K562 (cell line): ENCODE data around the gene TMEM79. TPM values are rescaled to one million over a fixed set of nuclear protein-coding genes. Genes with fewer than 3 reads are reported as not detected.

ENCODE experiments used
- BHLHE40 ChIP-seq: IDR thresholded peaks from 2 replicates; pipeline ENCODE4 v1.6.1; 2011; ENCODE audit warnings: low read length, improper control_type of control experiment
- C11orf30 ChIP-seq: fragments of 450-650 bp; IDR thresholded peaks from 2 replicates; pipeline ENCODE4 v1.6.1; 2016; ENCODE audit warnings: low read depth, mild to moderate bottlenecking
- CBFA2T3 ChIP-seq: fragments of 450-650 bp; IDR thresholded peaks from 2 replicates; pipeline ENCODE4 v1.6.1; 2017
- COPS2 ChIP-seq: fragments of 450-650 bp; conservative IDR thresholded peaks from 2 replicates; pipeline ENCODE4 v1.6.1; 2016; ENCODE audit warnings: mild to moderate bottlenecking, moderate library complexity
- DIDO1 ChIP-seq: fragments of 450-650 bp; IDR thresholded peaks from 2 replicates; pipeline ENCODE4 v1.6.1; 2016; ENCODE audit warnings: low read depth, missing biosample characterization, missing genetic modification characterization
- E2F6 ChIP-seq, 2 experiments: IDR thresholded peaks; 2 replicates each; pipeline ENCODE4 v1.6.1; 2011; ENCODE audit warnings: borderline replicate concordance in 1 of 2, control low read depth in 1 of 2, low read depth in 1 of 2, low read length in 1 of 2, mild to moderate bottlenecking in 1 of 2, mixed read lengths in 1 of 2, moderate library complexity in 1 of 2; ENCODE audit not compliant: insufficient read depth in 1 of 2, insufficient read length in 1 of 2, poor library complexity in 1 of 2, severe bottlenecking in 1 of 2; ENCODE audit errors: extremely low read depth in 1 of 2
- EP400 ChIP-seq: fragments of 450-650 bp; IDR thresholded peaks from 2 replicates; pipeline ENCODE4 v1.6.1; 2017; ENCODE audit warnings: antibody characterized with exemption, mild to moderate bottlenecking, moderate library complexity
- ETS1 ChIP-seq: conservative IDR thresholded peaks from 2 replicates; pipeline ENCODE4 v1.6.1; 2011; ENCODE audit warnings: low read depth, mild to moderate bottlenecking, low read length; ENCODE audit not compliant: control insufficient read depth
- HCFC1 ChIP-seq: IDR thresholded peaks from 2 replicates; pipeline ENCODE4 v1.6.1; 2012; ENCODE audit warnings: low read depth, low read length, improper control_type of control experiment
- HEY1 ChIP-seq: fragments of 250-450 bp; sonication (Bioruptor Pico); IDR thresholded peaks from 2 replicates; pipeline ENCODE4 v1.5.0; 2020; ENCODE audit warnings: mild to moderate bottlenecking, moderate library complexity, borderline replicate concordance
- MYC ChIP-seq, 2 experiments: fragments of 250-450 bp in 1 of 2; sonication (Bioruptor Pico) in 1 of 2; IDR thresholded peaks; 2 replicates each; pipeline versions ENCODE4 v1.5.1 to v1.6.1; 2012 to 2021; ENCODE audit warnings: low read depth in 2 of 2, borderline replicate concordance in 1 of 2, improper control_type of control experiment in 1 of 2, low read length in 1 of 2, mild to moderate bottlenecking in 1 of 2, moderate library complexity in 1 of 2
- NBN ChIP-seq: fragments of 450-650 bp; IDR thresholded peaks from 2 replicates; pipeline ENCODE4 v1.6.1; 2016; ENCODE audit warnings: low read depth, mild to moderate bottlenecking
- NELFE ChIP-seq: IDR thresholded peaks from 2 replicates; pipeline ENCODE4 v1.6.1; 2011; ENCODE audit warnings: mild to moderate bottlenecking; ENCODE audit not compliant: insufficient read depth, insufficient read length
- NFIC ChIP-seq: fragments of 450-650 bp; IDR thresholded peaks from 2 replicates; pipeline ENCODE4 v1.6.1; 2017; ENCODE audit warnings: mild to moderate bottlenecking, inconsistent platforms
- NR2C2 ChIP-seq, 2 experiments: fragments of 200-800 bp in 1 of 2; sonication (Bioruptor generic) in 1 of 2; sonication (generic) in 1 of 2; formaldehyde crosslinking in 1 of 2; IDR thresholded peaks; 2 replicates each; pipeline versions ENCODE4 v1.6.1 to v1.8.0; 2016 to 2022; ENCODE audit warnings: mild to moderate bottlenecking in 1 of 2, missing compliant biosample characterization in 1 of 2, missing genetic modification characterization in 1 of 2, missing genetic modification reagents in 1 of 2
- TAF9B ChIP-seq: fragments of 450-650 bp; IDR thresholded peaks from 2 replicates; pipeline ENCODE4 v1.6.1; 2018; ENCODE audit warnings: mild to moderate bottlenecking; ENCODE audit not compliant: partially characterized antibody
- ZBTB1 ChIP-seq: sonication (generic); formaldehyde crosslinking; IDR thresholded peaks from 2 replicates; pipeline ENCODE4 v1.8.1; 2023; ENCODE audit warnings: missing genetic modification reagents, low read depth, mild to moderate bottlenecking, borderline replicate concordance
- ZNF609 ChIP-seq: sonication (generic); formaldehyde crosslinking; IDR thresholded peaks from 2 replicates; pipeline ENCODE4 v1.8.1; 2023; ENCODE audit warnings: missing genetic modification reagents, mild to moderate bottlenecking, borderline replicate concordance
- ZNF668 ChIP-seq: fragments of 250-450 bp; sonication (Bioruptor Pico); IDR thresholded peaks from 2 replicates; pipeline ENCODE4 v1.8.0; 2022; ENCODE audit warnings: mild to moderate bottlenecking, inconsistent platforms
- ZZZ3 ChIP-seq: fragments of 450-650 bp; IDR thresholded peaks from 2 replicates; pipeline ENCODE4 v1.6.1; 2016; ENCODE audit warnings: antibody characterized with exemption, mild to moderate bottlenecking, moderate library complexity
- polyA plus RNA-seq, 8 experiments: library from polyadenylated mRNA; depleted of rRNA in 4 of 8; stranded (reverse) in 5 of 8; unstranded in 3 of 8; fragments of >200 nt; fragmentation: Nextera tagmentation in 2 of 8; fragmentation: Illumina TruSeq in 1 of 8; extraction: Ambion mirVana in 2 of 8; extraction: Trizol in 1 of 8; gene quantifications; 2 replicates each; pipeline versions ENCODE4 v1.2.1 to v1.2.3, GENCODE V29; 2011 to 2014; ENCODE audit warnings: inconsistent platforms in 1 of 8, missing spikeins in 1 of 8
- total RNA-seq, 7 experiments: library from RNA; depleted of rRNA in 6 of 7; stranded (reverse); fragments of >200 nt in 6 of 7; fragmentation: Illumina TruSeq in 2 of 7; extraction: Trizol in 2 of 7; gene quantifications; 2 replicates each; pipeline versions ENCODE4 v1.2.1 to v1.2.3, GENCODE V29; 2011 to 2021; ENCODE audit warnings: low replicate concordance in 1 of 7

The TMEM79 gene
- total and polyA plus RNA-seq, 9 of the 15 experiments (the other 6 are each of a cell fraction or from before 2014, with no cell fraction given), result 0.69 to 6.8 (median 4.0) TPM

GRCh38 chr1:156282479-156283222, 1.5 kb upstream of the TMEM79 start, which contains the start of gene SMG5 (continued):
- peak; percentile 99 for TF ChIP-seq ETS1
- peak; percentile 71; the same call in 1 of the 2 replicates for TF ChIP-seq ZZZ3
- peak; percentile 89 for TF ChIP-seq NR2C2 (CRISPR knock-in tag; IDR thresholded peaks at IDR 0.05)
- TF ChIP-seq NR2C2 (tag; IDR thresholded peaks at IDR 0.05), result peak; percentile 83
- TF ChIP-seq NBN, result no peak
- TF ChIP-seq EP400, result peak; percentile 88
- TF ChIP-seq DIDO1 (tag), result peak; percentile 96
- TF ChIP-seq TAF9B, result peak; percentile 93
- TF ChIP-seq NELFE, result no peak
- peak; percentile 89; the same call in 1 of the 2 replicates for TF ChIP-seq ZNF609
- TF ChIP-seq BHLHE40, result peak; percentile 11; the same call in 1 of the 2 replicates
- peak; percentile 67 to 75 for TF ChIP-seq E2F6 (IDR thresholded peaks at IDR 0.05; ENCODE audit: borderline replicate concordance in 1 of 2, extremely low read depth in 1 of 2, insufficient read depth in 1 of 2, insufficient read length in 1 of 2, low read depth in 1 of 2, low read length in 1 of 2, poor library complexity in 1 of 2, severe bottlenecking in 1 of 2)
- TF ChIP-seq ZNF668 (CRISPR knock-in tag), result no peak
- TF ChIP-seq HEY1 (CRISPR knock-in tag), result no peak
- TF ChIP-seq COPS2, result no peak
- TF ChIP-seq CBFA2T3, result no peak
- TF ChIP-seq HCFC1, result peak; percentile 97
- peak; percentile 70 for TF ChIP-seq NFIC
- peak; percentile 86 for TF ChIP-seq MYC (IDR thresholded peaks at IDR 0.05; ENCODE audit: low read depth, low read length)
- TF ChIP-seq MYC (CRISPR knock-in tag; IDR thresholded peaks at IDR 0.05; ENCODE audit: borderline replicate concordance, low read depth), result no peak
- TF ChIP-seq C11orf30, result peak; percentile 91
- TF ChIP-seq ZBTB1 (CRISPR knock-in tag), result peak; percentile 67; the same call in 1 of the 2 replicates
